ENCODE data around the gene SLC6A12. TPM values are rescaled to one million over a fixed set of nuclear protein-coding genes. Genes with fewer than 3 reads are reported as not detected.

The SLC6A12 gene
- polyA plus RNA-seq, 1 of the 3 experiments (the other 2 are of a cell fraction): 0.02 TPM

DNA sequence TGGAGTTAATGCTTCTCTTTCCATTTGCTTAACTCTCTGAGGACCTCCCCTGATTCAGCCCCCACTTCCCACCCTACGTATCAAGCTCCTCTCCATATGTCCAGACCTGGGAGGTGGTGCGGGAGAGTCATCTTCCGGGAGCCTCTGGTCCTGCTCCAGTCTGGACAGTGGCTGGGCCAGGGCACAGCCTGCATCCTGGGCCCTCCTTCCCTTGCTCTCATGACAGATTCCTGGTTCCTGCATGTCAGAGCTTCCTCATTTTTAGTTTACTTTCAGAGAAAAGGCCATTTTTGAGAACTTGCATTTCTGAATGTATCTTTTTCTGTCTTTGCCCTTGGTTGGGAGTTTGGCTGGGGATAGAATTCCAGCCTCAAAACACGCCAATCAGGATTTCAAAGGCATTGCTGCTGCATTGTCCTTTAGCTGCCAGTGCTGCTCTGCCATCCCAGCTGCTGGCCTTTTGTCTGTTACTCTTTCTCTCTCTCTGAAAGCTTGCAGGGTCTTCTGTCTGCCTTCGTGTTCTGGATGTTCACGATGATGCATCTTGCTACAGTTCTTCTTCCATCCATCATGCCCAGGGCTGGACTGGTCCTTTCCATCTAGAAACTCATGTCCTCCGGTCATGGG is 54.7 kb downstream of the SLC6A12 start:
- Histone ChIP-seq H3K9me3 (no peaks in the 10 kb centered on the region), H3K4me3 (ENCODE audit: low read depth in 2 of 2, low read length in 1 of 2) (no peak overlapping the region), H3F3A (replicated peaks; ENCODE audit: insufficient read depth) (no peaks in the 10 kb centered on the region), H3K79me2 (ENCODE audit: insufficient read depth) (no peaks in the 10 kb centered on the region), H3K9ac (no peak overlapping the region), H3K4me2 (no peak overlapping the region), H3K27me3 (ENCODE audit: insufficient read depth) (no peaks in the 10 kb centered on the region), H4K20me1 (ENCODE audit: insufficient read depth) (no peaks in the 10 kb centered on the region), H2AFZ (ENCODE audit: low read depth) (no peak overlapping the region), H3K27ac (ENCODE audit: low read depth in 2 of 2, low read length in 1 of 2) (no peak overlapping the region), H3K36me3 (replicated peaks in 1 of 2; ENCODE audit: control insufficient read depth in 1 of 2, insufficient read depth in 2 of 2, low read length in 1 of 2) (no peaks in the 10 kb centered on the region), H3K4me1 (ENCODE audit: control insufficient read depth in 1 of 2, insufficient read depth in 2 of 2, low read depth in 1 of 2, low read length in 1 of 2) (peaks cover 0 to 7% of the 10 kb centered on the region in 2 experiments; a peak in 1 of 4 replicates), H3K9me2 (no peaks in the 10 kb centered on the region)
- WGBS (ENCODE audit: low lambda C conversion rate): 54% methylated on average over 7 of the region's 7 CpGs
- POLR2A ChIA-PET: no interaction called here
- DNase-seq: no peak
- TF ChIP-seq SIN3A (IDR thresholded peaks at IDR 0.05; ENCODE audit: borderline replicate concordance, low read depth, low read length): no peak
- no peak for TF ChIP-seq MEF2A (IDR thresholded peaks at IDR 0.05; ENCODE audit: borderline replicate concordance, low read depth)
- no peak for TF ChIP-seq GABPA (IDR thresholded peaks at IDR 0.05; ENCODE audit: low read depth)
- TF ChIP-seq, protein P1, sequence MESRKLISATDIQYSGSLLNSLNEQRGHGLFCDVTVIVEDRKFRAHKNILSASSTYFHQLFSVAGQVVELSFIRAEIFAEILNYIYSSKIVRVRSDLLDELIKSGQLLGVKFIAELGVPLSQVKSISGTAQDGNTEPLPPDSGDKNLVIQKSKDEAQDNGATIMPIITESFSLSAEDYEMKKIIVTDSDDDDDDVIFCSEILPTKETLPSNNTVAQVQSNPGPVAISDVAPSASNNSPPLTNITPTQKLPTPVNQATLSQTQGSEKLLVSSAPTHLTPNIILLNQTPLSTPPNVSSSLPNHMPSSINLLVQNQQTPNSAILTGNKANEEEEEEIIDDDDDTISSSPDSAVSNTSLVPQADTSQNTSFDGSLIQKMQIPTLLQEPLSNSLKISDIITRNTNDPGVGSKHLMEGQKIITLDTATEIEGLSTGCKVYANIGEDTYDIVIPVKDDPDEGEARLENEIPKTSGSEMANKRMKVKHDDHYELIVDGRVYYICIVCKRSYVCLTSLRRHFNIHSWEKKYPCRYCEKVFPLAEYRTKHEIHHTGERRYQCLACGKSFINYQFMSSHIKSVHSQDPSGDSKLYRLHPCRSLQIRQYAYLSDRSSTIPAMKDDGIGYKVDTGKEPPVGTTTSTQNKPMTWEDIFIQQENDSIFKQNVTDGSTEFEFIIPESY (IDR thresholded peaks at IDR 0.05; ENCODE audit: borderline replicate concordance, low read depth): no peak
- TF ChIP-seq YY1 (IDR thresholded peaks at IDR 0.05; ENCODE audit: low read depth): no peak
- no peak for TF ChIP-seq CHD2 (IDR thresholded peaks at IDR 0.05; ENCODE audit: low read length, partially characterized antibody)
- no peak for TF ChIP-seq FOXM1 (IDR thresholded peaks at IDR 0.05; ENCODE audit: low read depth)
- TF ChIP-seq ELF1 (IDR thresholded peaks at IDR 0.05): no peak
- TF ChIP-seq TAF1 (IDR thresholded peaks at IDR 0.05; ENCODE audit: borderline replicate concordance, low read depth, low read length): no peak
- no peak for TF ChIP-seq USF2 (IDR thresholded peaks at IDR 0.05; ENCODE audit: borderline replicate concordance, low read depth, low read length)
- no peak for TF ChIP-seq FOSL2 (IDR thresholded peaks at IDR 0.05; ENCODE audit: borderline replicate concordance, low read depth)
- no peak for TF ChIP-seq RFX5 (IDR thresholded peaks at IDR 0.05; ENCODE audit: low read length)
- TF ChIP-seq TEAD4 (IDR thresholded peaks at IDR 0.05; ENCODE audit: borderline replicate concordance, insufficient read depth): no peak
- TF ChIP-seq JUND (IDR thresholded peaks at IDR 0.05): no peak
- TF ChIP-seq, protein P2, sequence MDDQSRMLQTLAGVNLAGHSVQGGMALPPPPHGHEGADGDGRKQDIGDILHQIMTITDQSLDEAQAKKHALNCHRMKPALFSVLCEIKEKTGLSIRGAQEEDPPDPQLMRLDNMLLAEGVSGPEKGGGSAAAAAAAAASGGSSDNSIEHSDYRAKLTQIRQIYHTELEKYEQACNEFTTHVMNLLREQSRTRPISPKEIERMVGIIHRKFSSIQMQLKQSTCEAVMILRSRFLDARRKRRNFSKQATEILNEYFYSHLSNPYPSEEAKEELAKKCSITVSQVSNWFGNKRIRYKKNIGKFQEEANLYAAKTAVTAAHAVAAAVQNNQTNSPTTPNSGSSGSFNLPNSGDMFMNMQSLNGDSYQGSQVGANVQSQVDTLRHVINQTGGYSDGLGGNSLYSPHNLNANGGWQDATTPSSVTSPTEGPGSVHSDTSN (IDR thresholded peaks at IDR 0.05): no peak
- no peak for TF ChIP-seq RCOR1 (IDR thresholded peaks at IDR 0.05; ENCODE audit: low read length)
- CTCF ChIA-PET: interaction anchor here (1.1 to 1.8 kb wide), 3 partner anchors 30 to 75 kb away, joined by 3 to 5 read pairs (median 3); no protein-coding TSS in a partner anchor
